NCI-H82 (cell line): ENCODE data around the gene BRD7.
A peak's percentile ranks its signal among the peaks of the same experiment; 100 is the strongest.

Experiments
- DNase-seq: peaks from one replicate; lab custom pipeline; 2025; lab: John Stamatoyannopoulos, UW

The BRD7 gene

DNA sequence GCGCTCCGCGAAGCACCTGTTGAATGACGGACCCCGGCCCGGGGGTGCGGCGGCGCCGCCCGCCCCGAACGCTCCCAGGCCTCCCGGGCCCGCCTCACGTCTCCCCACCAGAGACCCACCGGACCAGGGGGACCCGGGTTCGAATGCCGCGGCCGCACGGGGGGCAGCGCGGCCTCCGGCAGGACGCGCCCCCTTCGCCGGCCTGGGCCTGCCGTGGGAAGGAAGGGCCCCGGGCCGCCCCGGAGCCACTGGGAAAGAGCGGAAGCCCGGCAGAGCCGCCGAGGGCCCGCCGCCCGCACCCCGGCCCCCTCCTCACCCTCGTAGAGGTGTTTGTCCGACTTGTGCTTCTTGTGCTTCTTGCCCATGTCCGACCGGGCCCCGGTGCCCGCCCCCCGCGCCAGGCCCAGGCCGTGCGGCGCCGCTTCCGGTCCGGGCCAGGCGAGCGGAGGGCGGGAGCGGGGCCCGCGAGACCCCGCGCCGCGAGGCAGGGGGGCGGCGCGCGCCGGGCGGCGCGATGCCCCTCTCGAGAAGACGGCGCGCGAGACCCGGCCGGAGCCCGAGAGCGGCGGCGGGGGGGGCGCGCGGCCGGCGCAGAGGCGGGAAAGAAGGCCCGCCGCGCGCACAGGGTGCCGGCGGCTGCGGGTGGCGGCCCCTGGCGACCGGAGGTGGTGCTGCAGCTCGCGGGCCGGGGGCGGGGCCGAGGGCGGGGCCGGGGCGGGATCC is at the start of gene BRD7:
Gene BRD7 (minus strand): TSS at position 579 of the 723 bp plus-strand sequence. CDS start 214 bp downstream, at position 365.
- DNase-seq, result peak; percentile 73

DNA sequence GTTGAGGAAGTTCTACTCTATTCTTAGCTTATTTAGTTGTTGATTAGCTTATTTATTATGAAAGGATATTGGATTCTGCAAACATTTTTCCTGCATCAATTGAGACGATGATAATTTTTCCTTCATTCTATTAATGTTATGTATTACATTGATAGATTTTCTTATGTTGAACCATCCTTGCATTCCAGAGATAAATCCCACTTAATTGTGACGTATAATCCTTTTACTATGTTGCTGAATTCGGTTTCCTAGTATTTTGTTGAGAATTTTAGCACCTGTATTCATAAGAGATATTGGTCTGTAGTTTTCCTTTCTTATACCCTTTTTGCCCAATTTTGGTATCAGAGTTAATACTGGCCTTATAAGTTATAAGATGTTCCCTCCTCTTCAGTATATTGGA is 47.6 kb upstream of the BRD7 start:
- DNase-seq, result no peak

DNA sequence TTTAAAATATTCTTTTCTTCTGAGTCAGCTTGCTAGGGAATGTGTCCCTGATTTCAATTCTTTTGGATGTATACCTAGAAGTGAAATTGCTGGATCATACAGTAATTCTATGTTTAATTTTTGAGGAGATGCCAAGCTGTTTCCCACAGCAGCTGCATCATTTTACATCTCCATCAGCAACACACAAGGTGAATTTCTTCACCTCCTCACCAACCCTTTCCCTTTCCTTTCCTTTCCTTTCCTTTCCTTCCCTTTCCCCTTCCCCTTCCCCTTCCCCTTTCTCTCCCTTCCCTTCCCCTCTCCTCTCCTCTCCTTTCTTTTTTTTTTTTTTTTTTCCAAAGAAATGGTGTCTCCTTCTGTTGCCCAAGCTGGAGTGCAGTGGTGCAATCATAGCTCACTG is 45.4 kb upstream of the BRD7 start:
- no peak for DNase-seq

DNA sequence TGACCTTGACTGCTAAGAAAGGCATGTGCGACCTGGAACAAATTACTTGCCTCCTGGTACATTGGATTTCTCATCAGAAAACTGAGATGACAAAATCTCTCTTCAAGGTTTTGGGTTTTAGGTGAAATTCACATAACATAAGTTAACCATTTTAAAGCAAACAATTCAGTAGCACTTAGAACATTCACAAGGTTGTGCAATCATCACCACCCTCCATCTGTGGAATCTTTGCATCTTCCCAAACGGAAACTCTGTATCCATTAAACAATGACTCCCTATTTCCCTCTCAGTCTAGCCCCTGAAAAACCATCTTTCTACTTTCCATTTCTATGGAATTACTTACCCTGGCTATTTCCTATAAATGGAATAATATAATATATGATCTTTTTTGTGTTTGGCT is 42.2 kb upstream of the BRD7 start:
- no peak for DNase-seq

DNA sequence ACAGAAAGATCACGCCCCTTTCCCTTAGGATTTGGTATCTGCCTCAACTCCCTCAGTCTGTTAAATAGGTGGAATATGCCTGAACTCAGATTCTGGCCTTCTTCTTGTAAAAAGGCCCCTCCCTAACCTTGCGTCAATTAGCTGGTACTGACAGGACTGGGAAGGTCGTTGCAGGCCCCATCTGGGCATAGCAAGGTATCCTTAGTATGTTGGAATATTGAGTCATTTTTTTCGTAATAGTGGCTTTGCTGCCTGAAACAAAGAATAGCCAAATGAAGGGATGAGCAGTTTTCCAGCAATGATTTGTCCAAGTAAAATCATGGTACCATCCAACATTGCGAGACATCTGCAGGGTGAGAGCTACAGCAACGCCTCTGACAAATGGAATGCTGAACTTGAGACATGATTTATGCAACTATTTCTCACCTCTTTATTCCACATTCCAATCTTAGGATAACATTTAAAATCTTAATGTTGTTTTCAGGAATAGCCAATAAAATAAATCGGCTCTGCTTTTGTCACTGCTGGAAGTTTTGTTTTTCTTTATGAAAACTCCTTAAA is 39.3 kb upstream of the BRD7 start:
- no peak for DNase-seq

DNA sequence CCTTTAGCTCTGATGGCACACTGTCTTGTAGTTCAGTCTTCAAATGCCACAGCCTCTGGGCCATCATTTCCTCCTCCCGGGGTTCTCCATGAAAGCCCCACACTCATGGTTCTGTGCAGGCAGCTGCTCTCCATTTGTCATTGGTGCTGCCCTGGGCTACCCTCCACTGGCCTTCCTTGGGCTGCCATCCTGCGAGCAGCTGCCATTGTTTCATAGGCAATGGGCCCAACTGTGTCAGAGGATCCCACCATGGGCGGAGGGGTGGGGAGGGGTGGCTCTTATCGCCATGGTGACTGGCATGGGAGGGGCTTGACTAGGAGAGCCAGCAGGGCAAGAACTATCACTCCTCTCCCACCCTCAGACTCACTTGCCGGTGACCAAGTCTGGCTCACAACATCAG is 38.6 kb upstream of the BRD7 start:
- DNase-seq, result no peak

DNA sequence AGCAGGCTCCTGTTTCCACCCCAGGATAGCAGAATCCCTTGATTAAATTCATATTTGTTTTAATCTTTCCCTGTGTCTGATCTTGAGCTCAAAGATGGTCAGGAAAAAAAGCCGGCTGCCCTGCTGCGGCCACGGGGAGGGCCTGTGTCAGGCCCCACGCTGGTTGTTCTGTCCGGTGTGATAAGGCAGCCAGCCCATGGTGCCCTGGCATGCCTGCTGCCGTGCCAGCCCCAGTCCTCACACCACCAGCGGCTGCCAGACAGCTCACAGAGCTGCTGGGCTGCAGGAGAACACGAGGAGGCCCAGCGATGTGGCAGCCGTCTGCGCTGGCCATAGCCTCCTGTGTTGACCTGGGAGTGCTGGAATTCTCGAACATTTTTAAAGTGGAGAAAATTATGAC is 34.7 kb upstream of the BRD7 start:
- DNase-seq, result no peak

DNA sequence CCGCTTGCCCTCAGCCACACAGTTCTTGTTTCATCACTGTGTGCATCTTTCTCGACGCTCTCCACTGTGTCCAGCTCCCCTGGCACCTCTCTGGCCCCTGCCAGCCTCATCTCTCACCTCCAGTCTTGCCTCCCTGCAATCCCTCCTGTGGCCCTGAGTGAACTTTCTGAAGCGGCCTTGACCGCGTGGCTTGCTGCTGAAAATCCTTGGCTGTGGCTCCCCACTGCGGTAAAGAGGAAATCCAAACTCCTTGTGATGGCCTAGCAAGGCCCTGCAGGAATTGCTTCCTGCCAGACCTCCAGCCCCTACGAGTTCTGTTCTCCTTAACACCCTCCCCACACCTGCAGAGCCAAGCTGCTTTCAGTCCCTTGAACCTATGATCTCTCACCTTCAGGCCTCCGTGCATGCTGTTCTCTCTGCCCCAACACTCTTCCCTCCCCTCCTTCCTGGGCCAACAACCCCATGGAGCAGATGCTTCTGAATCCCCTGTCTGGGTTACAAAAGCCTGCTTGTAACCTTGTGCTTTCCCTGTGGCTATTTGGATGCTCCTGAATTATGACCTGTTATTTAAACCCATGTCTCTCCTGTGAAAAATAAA is 33.6 kb upstream of the BRD7 start:
- DNase-seq, result no peak

DNA sequence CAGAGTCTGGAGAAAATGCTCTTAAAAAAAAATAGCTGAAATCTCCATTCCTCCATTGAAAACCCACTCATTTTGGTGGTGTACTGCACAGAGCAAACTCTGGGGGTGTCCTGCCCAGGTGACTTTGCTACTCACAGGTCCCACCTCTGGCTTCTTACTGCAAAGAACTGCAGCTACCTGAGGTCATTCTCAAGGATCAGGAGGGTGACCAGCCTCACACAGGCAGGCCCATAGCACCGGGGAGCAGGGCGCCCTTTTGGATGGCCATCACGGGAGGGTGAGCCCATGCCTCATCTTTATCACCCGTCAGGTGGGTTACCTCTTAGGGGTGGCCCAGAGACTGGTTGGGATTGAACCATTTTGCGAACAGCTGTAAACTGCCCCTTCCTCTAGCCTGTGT is 32.6 kb upstream of the BRD7 start:
- DNase-seq, result no peak

DNA sequence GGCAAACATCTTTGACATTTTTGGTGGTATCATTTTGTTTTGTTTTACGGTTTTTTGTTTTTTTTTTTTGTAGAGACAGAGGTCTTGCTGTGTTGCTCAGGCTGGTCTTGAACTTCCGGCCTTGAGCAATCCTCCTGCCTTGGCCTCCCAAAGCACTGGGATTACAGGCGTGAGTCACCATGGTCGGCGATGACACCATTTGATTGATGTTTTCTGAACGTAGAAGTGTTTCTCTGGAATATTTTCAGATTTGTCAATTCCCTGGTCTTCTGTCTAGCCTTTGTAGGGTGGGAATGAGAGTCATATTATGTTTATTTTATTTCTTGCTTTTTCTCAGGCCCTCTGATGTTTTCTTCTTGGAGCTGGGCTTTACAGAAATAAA is 32.2 kb upstream of the BRD7 start:
- no peak for DNase-seq

DNA sequence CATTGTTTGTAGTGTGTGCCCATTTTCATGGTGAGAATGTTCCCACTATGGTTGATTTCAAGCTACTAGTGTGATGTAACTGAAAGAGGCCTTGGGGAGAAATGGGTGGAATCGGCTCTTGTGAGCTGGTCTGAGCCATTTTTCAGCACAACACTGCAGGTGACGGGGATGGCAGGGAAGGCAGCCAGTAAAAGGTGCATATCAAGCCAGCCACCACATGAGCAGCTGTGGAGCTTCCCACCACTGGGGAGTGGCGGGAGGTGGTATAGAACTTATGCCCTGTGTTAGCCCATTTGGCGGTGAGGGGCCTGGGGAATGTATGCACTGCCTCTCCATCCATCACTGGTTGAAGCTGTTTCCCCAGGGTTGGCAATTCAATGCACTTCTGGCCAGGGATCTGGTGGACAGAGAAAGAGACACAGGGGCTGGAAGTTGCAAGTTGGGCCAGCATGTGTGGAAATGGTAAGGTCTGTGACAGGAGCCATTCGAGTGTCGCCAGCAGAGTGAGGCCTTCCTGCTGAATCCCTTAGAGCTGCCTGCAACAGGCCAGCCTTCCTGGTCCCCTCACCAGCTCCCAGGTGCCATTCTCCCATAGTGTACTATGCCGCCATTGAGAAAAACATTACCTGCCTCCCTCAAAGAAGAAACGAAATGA is 31.7 kb upstream of the BRD7 start:
- no peak for DNase-seq

DNA sequence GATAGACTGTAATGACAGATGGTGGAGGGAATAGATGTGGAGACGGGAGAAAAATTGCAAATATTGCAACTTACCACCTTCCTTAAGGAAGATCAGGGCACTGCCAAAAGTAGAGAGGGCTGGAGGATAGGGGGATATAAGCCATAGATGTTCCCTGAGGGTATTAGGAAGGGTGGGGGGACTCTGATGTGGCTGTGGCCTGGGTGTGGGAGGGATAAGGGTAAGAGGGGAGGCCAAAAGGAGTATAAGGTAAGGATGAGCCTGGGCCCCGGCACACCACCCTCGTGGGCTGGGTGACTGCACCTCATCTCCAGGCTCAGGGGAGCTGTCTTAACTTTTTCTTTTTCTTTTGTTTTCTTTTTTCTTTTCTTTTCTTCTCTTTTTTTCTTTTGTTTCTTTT is 30.6 kb upstream of the BRD7 start:
- DNase-seq, result no peak

DNA sequence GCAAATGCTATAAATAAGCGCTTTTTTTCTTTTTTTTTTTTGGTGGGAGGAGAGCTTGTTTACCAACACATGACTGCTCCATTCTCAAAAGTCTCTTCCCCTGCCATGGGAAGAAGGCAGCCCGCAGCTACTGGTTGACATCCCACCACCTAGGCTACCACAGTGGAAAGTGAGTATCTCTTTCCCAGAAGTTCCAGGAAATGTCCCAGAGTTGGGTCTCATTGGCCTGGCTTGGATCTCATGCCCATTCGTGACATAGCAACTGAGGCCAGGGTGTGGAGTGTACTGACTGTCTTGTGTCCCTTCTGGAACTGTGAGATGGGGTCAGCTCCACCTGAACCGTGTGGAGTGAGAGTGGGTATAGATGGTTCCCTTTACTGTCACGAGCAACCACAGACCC is 29.5 kb upstream of the BRD7 start:
- no peak for DNase-seq

DNA sequence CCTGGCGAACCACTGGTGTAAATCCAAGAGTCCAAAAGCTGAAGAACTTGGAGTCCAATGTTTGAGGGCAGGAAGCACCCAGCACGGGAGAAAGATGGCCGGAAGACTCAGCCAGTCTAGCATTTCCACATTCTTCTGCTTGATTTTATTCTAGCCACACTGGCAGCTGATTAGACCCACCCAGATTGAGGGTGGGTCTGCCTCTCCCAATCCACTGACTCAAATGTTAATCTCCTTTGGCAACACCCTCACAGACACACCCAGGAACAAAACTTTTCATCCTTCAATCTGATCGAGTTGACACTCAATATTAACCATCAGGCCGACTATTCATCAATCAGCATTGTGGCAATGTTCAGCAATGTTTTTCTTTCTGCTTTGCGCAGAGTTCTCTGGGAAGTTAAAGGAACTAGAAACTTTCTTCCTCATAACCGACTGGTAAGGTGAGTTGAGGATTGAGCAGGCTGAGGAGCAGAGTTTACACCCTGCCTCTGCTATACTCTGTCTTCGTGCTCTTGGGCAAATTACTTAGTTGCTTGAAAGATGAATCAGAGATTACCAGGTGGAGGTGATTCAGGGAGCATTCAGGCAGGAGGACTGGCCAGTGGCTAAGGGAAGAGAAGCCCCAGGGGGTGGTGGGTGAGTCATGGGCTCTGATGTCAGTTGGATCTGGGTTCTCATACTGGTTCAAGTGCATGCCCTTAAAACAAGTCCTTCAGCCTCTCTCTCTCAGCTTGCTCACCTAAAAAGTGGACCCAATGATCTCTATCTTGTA is 28.2 kb upstream of the BRD7 start:
- DNase-seq, result no peak

DNA sequence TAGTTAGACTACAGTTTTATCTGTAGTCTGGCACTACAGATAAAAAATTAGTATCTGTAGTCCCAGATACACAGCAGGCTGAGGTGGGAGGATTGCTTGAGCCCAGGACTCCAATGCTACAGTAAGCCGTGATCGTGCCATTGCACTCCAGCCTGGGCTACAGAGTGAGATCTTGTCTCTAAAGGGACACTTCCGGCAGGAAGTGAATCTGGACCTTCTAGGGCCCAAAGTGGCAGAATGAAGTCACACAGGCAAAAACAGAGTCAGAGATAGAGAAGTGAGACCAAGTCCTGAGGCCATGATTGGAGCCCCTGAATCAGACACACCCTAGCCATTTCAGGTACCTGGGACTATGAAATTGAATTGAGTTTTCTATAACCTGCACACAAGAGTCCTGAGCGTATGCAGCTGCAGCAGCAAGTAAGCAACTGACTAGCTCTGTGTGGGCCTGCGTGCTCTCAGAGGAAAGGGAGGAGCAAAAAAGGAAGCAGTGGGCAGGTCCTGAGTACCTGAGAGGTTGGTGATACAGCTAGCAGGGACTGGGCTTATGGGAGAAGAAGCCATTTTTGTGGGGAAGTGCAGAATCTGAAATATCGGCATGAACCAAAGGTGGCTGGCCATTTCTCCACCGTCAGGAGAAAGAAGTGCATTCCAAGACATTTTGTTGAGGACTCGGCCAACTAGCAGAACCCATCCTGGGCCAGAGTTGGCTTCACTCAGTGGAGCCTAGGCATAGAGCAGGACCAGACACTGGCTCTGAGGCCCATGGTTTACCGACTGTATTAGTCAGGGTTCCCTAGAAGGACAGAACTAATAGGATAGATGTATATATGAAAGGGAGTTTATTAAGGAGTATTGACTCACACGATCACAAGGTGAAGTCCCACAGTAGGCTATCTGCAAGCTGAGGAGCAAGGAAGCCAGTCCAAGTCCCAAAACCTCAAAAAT is 27.2 kb upstream of the BRD7 start:
- no peak for DNase-seq

DNA sequence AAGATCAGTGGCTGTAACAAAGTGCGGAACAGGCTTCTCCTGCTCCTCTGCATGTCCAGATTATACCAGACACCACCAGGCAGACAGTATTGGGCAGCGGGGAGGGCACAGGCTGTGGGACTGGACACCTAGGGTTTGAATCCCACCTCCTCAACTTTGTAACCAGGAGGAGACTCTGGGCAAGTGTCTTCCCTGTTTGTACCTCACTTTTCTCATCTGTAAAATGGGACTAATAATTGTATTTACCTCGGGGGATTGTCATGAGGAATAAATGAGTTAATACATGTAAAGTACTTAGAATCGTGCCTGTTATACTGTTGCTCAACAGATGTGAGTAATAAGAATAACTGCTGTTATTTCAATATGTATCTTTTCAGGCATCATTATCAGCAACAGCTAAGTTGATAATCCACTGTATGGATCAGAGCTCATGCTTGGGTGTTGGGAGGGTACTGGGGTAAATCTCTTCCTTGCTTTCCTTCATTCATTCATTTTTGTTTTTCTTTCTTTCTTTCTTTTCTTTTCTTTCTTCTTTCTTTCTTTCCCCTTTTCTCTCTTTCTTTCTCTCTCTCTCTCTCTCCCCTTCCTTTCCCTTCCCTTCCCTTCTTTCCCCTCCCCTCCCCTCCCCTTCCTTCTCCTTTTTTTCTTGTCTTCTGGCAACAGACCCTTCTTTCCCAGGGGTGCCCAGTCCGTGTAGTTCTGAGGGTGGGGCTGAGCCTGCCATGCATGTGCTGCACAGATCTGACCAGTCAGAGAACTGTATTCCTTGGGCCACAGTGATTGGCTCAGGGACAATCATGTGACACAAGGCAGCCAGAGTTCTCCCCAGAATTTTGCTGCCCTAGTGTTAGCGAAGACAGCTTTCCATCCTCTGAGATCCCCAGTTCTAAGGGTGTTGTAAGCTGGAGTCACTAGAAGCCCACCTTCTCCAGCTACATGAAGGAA is 25.3 kb upstream of the BRD7 start:
- DNase-seq, result no peak

DNA sequence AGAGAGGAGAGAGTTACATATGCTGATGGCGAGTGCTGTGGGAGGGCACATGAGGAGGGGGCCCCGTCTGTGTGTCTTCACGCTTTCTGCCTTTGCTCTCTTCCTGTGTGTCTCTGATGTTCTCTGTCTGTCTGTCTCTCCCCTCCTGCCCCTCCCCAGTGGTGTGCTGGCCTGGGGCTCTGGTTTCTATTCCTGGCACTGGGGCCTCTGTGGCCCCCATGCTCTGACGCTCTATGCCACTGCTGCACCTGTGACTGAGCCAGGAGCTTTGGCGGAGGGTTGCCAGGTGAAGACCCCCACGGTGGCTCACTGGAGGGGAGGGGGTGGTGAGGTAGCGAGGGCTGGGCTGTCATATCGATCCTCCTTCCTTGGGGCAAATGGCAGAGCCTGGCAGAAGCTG is 24.6 kb upstream of the BRD7 start:
- no peak for DNase-seq

DNA sequence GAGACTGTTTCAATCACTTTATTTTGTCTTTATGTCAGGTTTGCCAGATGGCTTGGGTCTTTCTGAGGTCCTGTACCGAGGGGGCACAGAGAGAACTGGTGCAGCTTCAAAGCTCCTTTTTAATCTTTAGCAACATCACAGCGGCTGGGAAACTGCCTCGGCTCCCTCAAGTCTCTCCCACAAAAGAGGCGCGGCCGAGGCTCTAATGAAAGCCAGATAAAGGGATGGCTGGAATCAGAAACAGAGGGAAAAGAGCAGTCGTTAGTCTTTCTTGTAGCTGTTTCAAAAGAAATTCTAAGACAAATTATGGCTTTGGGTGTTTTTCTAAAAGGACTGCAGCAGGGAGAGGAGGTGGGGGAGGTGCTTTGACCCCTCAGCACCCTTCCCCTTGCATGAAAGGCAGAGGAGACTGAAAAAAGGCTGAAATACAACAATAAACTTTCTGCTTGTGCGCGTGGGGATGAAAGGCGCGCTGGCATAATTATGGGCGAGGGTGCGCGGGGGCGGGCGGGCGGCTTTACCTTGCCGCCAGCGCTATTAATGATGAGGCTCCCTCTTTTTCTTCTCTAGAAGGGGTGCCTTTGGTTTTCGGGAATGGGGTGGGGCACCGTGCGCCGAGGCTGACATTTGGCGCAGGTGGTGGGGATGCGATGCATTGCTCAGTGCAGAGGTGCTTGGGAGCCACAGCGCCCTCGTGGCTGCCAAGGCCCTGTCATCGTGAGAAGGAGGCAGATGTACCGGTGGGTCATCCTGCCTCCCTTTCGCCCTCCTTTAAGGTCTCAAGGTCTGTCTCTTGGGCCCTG is 22.3 kb upstream of the BRD7 start:
- peak; percentile 42 for DNase-seq

DNA sequence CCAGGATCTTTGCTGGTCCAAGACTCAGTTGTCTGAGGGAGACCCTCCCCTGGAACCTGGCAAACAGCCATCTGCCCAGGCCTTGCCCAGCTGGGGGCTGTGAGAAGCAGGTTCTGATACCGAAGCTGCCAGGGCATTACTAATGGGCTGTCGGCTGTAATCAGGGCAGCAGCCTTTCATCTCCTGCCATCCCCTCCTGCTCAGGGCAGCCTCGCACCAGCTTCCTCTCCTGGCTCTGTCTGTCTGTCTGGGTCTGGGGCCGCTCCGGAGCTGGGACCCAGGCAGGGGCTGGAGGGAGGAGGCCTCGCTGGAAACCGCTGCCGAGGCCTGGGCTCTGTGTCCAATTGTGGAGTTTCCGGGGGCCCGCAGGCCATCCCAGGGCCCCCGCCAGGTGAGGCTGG is 21.6 kb upstream of the BRD7 start:
- no peak for DNase-seq
